Spleen (tissue), 11 donors: ENCODE results near the gene ACTN2. TPM values are rescaled to one million over a fixed set of nuclear protein-coding genes. Genes with fewer than 3 reads are reported as not detected.

Experiments used
- DNase-seq: peaks from one replicate; pipeline ENCODE4 v3.0.0-alpha.2; 2020
- H3K27ac ChIP-seq, 8 donors: fragments of 200-600 bp; sonication (generic) in 7 of 8; 1 replicate in 4 of 8; 2 replicates in 4 of 8; pipeline versions ENCODE4 v1.5.0 to v1.8.0; 2016 to 2021; ENCODE audit warnings: inconsistent platforms in 4 of 8, mild to moderate bottlenecking in 4 of 8, moderate library complexity in 1 of 8
- H3K27me3 ChIP-seq, 7 donors: fragments of 200-600 bp; sonication (generic) in 6 of 7; replicated peaks in 1 of 7; 1 replicate in 4 of 7; 2 replicates in 3 of 7; pipeline versions ENCODE4 v1.5.0 to v1.8.0; 2016 to 2021; ENCODE audit warnings: inconsistent platforms in 3 of 7, mild to moderate bottlenecking in 1 of 7
- H3K36me3 ChIP-seq, 6 donors: fragments of 200-600 bp; sonication (generic) in 5 of 6; 1 replicate in 4 of 6; 2 replicates in 2 of 6; pipeline versions ENCODE4 v1.5.0 to v1.8.0; 2016 to 2021; ENCODE audit warnings: inconsistent platforms in 2 of 6
- H3K4me1 ChIP-seq, 6 donors: fragments of 200-600 bp; sonication (generic) in 5 of 6; 1 replicate in 3 of 6; 2 replicates in 3 of 6; pipeline versions ENCODE4 v1.5.0 to v1.8.0; 2016 to 2021; ENCODE audit warnings: inconsistent platforms in 3 of 6
- H3K4me3 ChIP-seq, 8 donors: fragments of 200-600 bp; sonication (generic) in 7 of 8; 1 replicate in 4 of 8; 2 replicates in 4 of 8; pipeline versions ENCODE4 v1.5.0 to v1.8.0; 2016 to 2021; ENCODE audit warnings: inconsistent platforms in 4 of 8, mild to moderate bottlenecking in 4 of 8, moderate library complexity in 2 of 8
- H3K9me3 ChIP-seq, 8 donors: fragments of 200-600 bp; sonication (generic) in 7 of 8; 1 replicate in 4 of 8; 2 replicates in 4 of 8; pipeline versions ENCODE4 v1.5.0 to v1.8.0; 2016 to 2021; ENCODE audit warnings: inconsistent platforms in 4 of 8
- POLR2A ChIP-seq, 3 donors: fragments of 450-650 bp; IDR thresholded peaks; one replicate each; pipeline ENCODE4 v1.5.1; 2017; ENCODE audit warnings: antibody characterized with exemption in 3 of 3, mild to moderate bottlenecking in 1 of 3
- POLR2AphosphoS5 ChIP-seq, 3 donors: sonication (generic); formaldehyde crosslinking; IDR thresholded peaks; one replicate each; pipeline ENCODE4 v1.5.1; 2017; ENCODE audit warnings: antibody characterized with exemption in 3 of 3
- WGBS, 5 donors: extraction: QIAGEN DNeasy Blood & Tissue Kit in 3 of 5; methylation state at CpG; one replicate each; pipeline versions ENCODE4 v1.1.5 to v1.1.7; 2013 to 2018; 5-methylcytosine and 5-hydroxymethylcytosine counted together
- intact Hi-C: fragments of 100-400 bp; cut with DNase I; formaldehyde crosslinking; loops from one replicate; pipeline ENCODE4 v1.15.0; 2023; ENCODE audit warnings: low total_unique reads
- polyA plus RNA-seq, 3 donors: library from polyadenylated mRNA; stranded (reverse); fragments of 200-250 nt; gene quantifications; one replicate each; pipeline ENCODE4 v1.2.1, GENCODE V29; 2013
- total RNA-seq, 7 donors: library from RNA; depleted of rRNA in 3 of 7; stranded (reverse); fragments of >200 nt in 3 of 7; fragmentation: NEBNext Ultra II Directional in 4 of 7; extraction: Animal tissue kit (Norgen Biotek cat#: 25700) in 4 of 7; gene quantifications; one replicate each; pipeline versions ENCODE4 v1.1.0 to v1.2.1, GENCODE V29; 2016 to 2021
- TF ChIP-seq, protein P1 (sequence below), 11 experiments: fragments of 200-600 bp in 7 of 11; fragments of 450-650 bp in 4 of 11; sonication (generic) in 4 of 11; IDR thresholded peaks in 8 of 11; conservative IDR thresholded peaks in 3 of 11; 1 replicate in 7 of 11; 2 replicates in 4 of 11; pipeline versions ENCODE4 v1.4.0 to v1.8.0; 2016 to 2021; ENCODE audit warnings: antibody characterized with exemption in 11 of 11, inconsistent platforms in 4 of 11, mild to moderate bottlenecking in 1 of 11
- donor health status: healthy with polysubstance abuse.
- donor health status: DM: no; HTN: no; CAD: no; lungs with moderate emphysema.
- donor health status: DM: no; HTN: no; CAD: no.
- donor health status: Bipolar disorder and iron deficiency.
- donor health status: healthy.
- donor health status: DM: no; HTN: no; CAD: no.
- donor health status: DM: yes; HTN: yes; CAD: no.

Gene ACTN2
- total and polyA plus RNA-seq, 10 donors = 0.19 to 1.5 (median 0.64) TPM; not detected in 4

DNA sequence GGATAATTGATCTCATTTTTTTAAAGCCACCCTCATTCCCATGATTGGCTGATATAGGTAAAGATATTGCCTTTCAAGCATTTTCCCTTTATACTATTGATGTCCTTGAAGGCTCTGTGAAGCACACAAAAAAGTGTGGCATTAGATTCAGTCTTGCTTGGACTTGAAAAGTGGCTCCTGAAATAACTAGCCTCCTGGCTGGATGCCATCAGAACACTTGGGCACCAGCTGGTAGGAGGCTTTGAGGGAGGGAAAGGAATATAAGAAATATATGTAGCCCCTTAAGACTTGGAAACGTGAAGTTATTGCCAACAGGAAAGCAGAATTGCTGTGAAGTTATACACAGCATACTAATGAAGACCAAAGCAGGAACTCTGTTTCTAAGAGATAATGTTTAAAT is 122.8 kb downstream of the ACTN2 start:
- 46 to 67% (median 50%) methylated on average over 1 of the region's 1 CpG for WGBS, 5 donors
- H3K36me3 ChIP-seq = peaks cover 0 to 100% (median 62%) of the 10 kb centered on the region in 6 donors
- no peaks in the 10 kb centered on the region for H3K27me3 ChIP-seq
- H3K4me3 ChIP-seq = no peak overlapping the region
- TF ChIP-seq POLR2AphosphoS5 (IDR thresholded peaks at IDR 0.05) = no peak
- TF ChIP-seq POLR2A (IDR thresholded peaks at IDR 0.05) = no peak
- TF ChIP-seq, protein P1, sequence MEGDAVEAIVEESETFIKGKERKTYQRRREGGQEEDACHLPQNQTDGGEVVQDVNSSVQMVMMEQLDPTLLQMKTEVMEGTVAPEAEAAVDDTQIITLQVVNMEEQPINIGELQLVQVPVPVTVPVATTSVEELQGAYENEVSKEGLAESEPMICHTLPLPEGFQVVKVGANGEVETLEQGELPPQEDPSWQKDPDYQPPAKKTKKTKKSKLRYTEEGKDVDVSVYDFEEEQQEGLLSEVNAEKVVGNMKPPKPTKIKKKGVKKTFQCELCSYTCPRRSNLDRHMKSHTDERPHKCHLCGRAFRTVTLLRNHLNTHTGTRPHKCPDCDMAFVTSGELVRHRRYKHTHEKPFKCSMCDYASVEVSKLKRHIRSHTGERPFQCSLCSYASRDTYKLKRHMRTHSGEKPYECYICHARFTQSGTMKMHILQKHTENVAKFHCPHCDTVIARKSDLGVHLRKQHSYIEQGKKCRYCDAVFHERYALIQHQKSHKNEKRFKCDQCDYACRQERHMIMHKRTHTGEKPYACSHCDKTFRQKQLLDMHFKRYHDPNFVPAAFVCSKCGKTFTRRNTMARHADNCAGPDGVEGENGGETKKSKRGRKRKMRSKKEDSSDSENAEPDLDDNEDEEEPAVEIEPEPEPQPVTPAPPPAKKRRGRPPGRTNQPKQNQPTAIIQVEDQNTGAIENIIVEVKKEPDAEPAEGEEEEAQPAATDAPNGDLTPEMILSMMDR (IDR thresholded peaks at IDR 0.05 in 8 of 11, conservative IDR thresholded peaks at IDR 0.05 in 3 of 11) = no peak
- H3K4me1 ChIP-seq = peaks cover 0 to 14% (median 7%) of the 10 kb centered on the region in 6 donors
- H3K27ac ChIP-seq = no peak overlapping the region
- intact Hi-C loops = no loop called here
- no peak for DNase-seq
- H3K9me3 ChIP-seq = no peaks in the 10 kb centered on the region

DNA sequence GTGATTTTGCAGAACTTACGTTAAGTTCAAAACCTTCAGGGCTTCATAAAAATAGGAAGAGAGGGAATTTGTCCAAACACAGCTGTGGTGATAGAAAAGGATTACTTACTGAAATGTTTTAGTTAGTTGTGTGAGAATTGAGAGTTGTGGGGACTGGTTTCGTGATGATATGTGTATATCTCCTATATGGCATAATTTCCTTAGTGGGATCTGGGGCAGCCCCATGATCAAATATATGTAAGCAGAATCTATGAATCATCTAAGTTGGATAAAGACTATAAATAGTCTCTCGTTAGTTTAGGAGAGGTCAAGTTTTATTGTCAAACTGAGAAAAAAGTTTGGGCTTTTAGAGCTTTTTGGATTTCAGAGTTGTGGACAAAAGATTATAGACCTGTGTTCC is 123.7 kb downstream of the ACTN2 start:
- intact Hi-C loops = no loop called here
- no peaks in the 10 kb centered on the region for H3K9me3 ChIP-seq
- H3K27ac ChIP-seq = no peak overlapping the region
- 92 to 97% (median 92%) methylated on average over 3 of the region's 3 CpGs for WGBS, 5 donors
- no peak for DNase-seq
- H3K4me1 ChIP-seq = peaks cover 0 to 14% (median 7%) of the 10 kb centered on the region in 6 donors
- TF ChIP-seq POLR2AphosphoS5 (IDR thresholded peaks at IDR 0.05) (no peak), POLR2A (IDR thresholded peaks at IDR 0.05) (no peak)
- TF ChIP-seq, protein P1 (IDR thresholded peaks at IDR 0.05 in 8 of 11, conservative IDR thresholded peaks at IDR 0.05 in 3 of 11) = no peak
- peaks cover 0 to 100% (median 65%) of the 10 kb centered on the region in 6 donors for H3K36me3 ChIP-seq
- no peaks in the 10 kb centered on the region for H3K27me3 ChIP-seq
- H3K4me3 ChIP-seq = no peak overlapping the region

DNA sequence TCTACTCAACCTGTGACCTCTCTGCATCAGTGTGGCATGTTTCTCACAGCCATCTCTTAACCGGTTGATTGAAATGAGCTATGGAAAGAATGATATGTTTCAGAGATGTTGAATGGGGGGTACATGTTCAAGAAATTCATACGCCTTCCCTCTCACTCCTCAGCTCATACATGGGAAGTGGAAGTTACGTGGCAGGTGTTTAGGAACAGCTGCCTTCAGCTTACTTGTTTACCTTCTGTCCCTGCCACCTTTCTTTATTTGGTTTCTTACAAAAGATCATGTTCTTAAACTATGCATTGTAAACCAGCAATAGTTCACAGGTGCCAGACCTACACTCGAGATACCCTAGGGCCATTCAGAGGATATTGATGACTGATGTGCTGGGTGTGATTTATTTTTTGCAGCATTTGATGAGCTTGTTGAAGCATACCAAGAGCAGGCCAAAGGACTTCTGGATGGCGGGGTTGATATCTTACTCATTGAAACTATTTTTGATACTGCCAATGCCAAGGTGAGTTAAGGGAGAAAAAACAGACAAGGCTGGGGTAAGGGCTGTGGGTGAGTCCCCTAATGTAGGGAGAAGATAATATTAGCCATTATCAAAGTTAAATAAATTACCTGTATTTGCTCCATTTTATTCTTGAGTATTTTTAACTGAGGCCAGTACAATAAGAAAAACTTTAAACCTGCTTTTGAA is 126.2 kb downstream of the ACTN2 start:
- DNase-seq = no peak
- H3K4me3 ChIP-seq = no peak overlapping the region
- H3K4me1 ChIP-seq = peaks cover 0 to 14% (median 7%) of the 10 kb centered on the region in 6 donors
- TF ChIP-seq POLR2AphosphoS5 (IDR thresholded peaks at IDR 0.05) (no peak), POLR2A (IDR thresholded peaks at IDR 0.05) (no peak)
- intact Hi-C loops = no loop called here
- WGBS, 5 donors = 93 to 97% (median 95%) methylated on average over 5 of the region's 5 CpGs
- peaks cover 0 to 100% (median 74%) of the 10 kb centered on the region in 6 donors for H3K36me3 ChIP-seq
- no peak overlapping the region for H3K27ac ChIP-seq
- no peaks in the 10 kb centered on the region for H3K9me3 ChIP-seq
- H3K27me3 ChIP-seq = no peaks in the 10 kb centered on the region

Other genes starting within 250 kb of the ACTN2 start
- gene LGALS8, start 162.5 kb upstream of the ACTN2 start, total RNA-seq = 100 to 1,000 TPM; 128 to 276 (median 155) TPM
- 10 to 100 TPM; 18.4 to 33.4 (median 25.6) TPM for gene LGALS8, start 162.5 kb upstream of the ACTN2 start, polyA plus RNA-seq
- 10 to 100 TPM; 26.9 to 51.4 (median 35.3) TPM for gene HEATR1, start 82.0 kb upstream of the ACTN2 start, total RNA-seq
- 1 to 10 TPM; 5.0 to 5.8 (median 5.4) TPM for gene HEATR1, start 82.0 kb upstream of the ACTN2 start, polyA plus RNA-seq
- 10 to 100 TPM; 39.1 to 65.4 (median 46.5) TPM for gene MTR, start 108.8 kb downstream of the ACTN2 start, total RNA-seq
- gene MTR, start 108.8 kb downstream of the ACTN2 start, polyA plus RNA-seq = 1 to 10 TPM; 4.4 to 7.0 (median 4.6) TPM